Measurements from ENCODE around the gene DNM2. TPM values are rescaled to one million over a fixed set of nuclear protein-coding genes. Genes with fewer than 3 reads are reported as not detected.
"Not testable (repeated sequence)": the region's sequence is repeated elsewhere in the genome, so short reads cannot be mapped to it uniquely, and the experiment has no call there.

DNM2 gene
- total RNA-seq: 116 and 131 TPM in 2 replicates

DNA sequence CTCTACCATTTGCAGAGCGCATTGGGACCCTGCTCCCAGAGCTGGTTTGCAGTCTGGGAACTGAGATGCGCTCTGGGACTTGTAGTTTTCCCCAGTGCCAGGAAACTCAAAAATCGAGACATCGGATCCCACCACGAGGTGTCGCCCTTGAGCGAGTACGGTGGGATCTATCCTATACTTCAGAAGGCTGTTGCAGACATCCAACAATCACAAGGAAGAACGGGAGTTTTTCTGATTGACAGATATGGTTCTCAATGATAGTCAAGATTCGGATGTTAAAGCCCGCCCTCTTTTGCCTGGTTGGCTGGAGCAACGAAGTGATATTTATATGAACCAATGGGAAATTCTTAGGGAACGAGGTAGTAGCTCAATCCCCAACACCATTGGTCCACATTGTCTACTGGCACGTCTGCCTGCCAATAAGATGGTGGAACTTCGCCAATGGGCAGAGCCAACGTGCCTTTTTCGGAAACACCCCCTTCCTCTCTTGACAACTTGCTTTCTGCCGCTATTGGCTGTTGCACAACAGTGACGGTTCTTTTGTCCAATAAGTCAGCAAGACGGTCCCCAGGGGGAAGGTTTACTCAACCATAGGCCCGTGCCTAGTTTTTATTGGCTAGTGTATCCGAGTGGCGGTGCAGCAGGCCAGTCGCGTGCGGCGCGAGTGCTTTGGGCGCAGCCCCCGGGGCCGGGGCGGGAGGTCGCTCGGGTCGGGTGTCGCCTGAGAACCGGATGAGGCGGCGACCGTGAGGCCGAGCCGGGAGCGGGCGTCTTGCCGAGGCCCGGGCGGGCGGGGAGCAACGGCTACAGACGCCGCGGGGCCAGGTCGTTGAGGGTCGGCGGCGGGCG is at the start of gene DNM2:
TSS of gene DNM2 (plus strand) at position 724 of the 849 bp plus-strand sequence. CDS start 164 bp downstream, outside the sequence.
- peak; percentile 100 for DNase-seq (ENCODE audit: low read depth, low spot score)

DNA sequence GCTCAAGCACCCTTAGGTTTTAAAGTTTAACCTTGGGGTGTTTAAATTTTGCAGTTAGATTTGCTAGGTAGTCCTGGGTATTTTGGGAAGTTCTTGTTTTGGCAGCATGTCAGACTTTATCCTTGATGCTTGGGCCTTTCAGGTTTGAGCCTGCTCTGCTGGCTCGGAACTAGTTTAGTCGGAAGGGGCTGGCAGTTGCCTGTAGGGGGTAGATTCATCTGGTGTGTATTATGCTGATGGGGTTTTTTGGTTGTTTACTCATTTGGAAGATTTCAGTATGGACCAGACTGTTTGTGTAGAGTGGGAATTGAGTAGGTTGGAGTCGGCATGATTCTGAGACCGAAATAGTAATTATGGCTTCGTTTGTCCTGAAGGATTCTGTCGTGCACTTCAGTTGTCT is 48.6 kb upstream of the DNM2 start:
- no peak for DNase-seq (ENCODE audit: low read depth, low spot score)

DNA sequence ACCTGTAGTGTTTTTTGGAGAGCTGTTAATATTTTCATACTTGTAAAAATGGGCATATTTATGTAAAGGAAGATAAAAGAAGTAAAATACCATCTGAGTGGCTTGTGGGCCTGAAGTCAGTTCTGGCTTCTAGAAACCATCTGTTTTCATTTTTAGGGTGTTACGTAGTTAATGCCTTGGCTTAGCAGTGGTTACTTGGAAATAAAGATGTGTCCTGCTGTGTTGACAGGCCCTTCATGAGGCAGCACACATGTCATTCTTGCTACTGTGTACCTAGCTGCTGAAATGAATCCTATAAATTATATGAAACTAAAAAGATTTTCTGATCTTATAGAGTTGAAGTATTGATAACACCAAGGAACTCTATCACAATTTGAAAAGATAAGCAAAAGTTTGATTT is 47.7 kb upstream of the DNM2 start:
- DNase-seq (ENCODE audit: low read depth, low spot score): no peak

DNA sequence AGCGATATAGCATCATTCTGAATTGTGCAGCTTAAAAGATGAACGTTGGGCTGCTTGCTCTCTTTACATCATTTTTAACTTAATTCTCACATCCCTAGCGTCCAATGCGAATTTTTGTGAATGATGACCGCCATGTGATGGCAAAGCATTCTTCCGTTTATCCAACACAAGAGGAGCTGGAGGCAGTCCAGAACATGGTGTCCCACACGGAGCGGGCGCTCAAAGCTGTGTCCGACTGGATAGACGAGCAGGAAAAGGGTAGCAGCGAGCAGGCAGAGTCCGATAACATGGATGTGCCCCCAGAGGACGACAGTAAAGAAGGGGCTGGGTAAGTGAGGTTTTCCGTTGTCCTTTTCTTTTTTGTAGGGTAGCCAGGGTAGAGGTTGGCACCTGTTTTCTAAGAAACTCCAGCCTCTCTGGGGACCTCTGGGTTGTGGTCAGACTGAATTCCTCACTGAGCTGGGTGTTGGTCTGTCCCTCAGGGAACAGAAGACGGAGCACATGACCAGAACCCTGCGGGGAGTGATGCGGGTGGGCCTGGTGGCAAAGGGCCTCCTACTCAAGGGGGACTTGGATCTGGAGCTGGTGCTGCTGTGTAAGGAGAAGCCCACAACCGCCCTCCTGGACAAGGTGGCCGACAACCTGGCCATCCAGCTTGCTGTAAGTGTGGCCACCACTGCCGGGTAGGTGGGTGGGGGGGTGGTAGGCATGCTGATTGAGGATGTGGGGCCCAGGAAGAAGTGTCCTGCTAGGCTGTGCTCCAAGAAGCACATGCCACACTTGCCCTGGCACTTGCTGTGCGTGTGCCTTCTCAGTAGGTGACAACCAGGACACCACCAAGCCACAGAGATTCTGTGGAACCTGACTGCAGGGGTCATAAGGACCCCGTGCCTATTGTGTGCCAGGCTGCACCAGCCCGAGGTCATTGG is 46.7 kb upstream of the DNM2 start:
- no peak for DNase-seq (ENCODE audit: low read depth, low spot score)

DNA sequence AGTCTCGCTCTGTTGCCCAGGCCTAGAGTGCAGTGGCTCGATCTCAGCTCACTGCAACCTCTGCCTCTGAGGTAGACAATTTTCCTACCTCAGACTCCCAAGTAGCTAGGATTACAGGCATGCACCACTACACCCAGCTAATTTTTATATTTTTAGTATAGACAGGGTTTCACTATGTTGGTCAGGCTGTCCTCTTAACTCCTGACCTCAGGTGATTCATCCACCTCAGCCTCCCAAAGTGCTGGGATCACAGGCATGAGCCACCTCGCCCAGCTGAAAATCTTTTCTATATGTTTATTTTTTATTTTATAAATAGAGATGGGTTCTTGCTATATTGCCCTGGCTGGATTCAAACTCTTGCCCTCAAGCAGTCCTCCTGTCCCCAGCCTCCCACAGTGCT is 46.0 kb upstream of the DNM2 start:
- not testable (repeated sequence) for DNase-seq (ENCODE audit: low read depth, low spot score)

DNA sequence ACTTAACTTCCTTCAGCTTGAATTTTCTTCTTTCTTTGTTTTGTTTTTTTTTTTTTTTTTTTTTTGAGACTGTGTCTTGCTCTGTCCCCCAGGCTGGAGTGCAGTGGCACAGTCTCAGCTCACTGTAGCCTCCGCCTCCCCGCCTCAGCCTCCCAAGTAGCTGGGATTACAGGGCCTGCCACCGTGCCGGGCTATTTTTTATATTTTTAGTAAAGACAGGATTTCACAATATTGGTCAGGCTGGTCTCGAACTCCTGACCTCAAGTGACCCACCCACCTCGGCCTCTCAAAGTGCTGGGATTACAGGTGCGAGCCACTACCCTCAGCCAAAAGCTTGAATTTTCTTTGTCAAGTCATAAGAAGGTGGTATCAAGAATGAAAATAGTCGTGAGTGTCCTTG is 42.7 kb upstream of the DNM2 start:
- not testable (repeated sequence) for DNase-seq (ENCODE audit: low read depth, low spot score)

DNA sequence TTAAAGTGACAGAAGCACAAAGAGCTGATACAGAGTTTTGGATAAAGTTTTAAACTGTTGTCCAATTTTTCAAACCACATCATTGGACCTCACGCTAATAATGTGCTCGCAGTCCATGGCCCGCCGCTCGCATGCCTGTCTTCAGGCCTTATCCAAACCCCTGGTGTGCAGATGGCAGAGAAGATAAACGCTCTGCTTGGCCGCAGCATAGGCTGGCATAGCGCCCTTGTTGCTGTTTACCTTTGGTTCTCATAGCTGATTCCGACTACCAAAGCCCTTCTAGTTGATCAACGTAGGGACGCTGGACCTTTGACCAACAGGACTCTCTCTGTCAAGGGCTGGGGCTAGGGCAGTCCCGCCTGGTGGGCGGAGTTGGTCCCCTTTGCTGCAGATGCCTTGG is 40.1 kb upstream of the DNM2 start:
- no peak for DNase-seq (ENCODE audit: low read depth, low spot score)

DNA sequence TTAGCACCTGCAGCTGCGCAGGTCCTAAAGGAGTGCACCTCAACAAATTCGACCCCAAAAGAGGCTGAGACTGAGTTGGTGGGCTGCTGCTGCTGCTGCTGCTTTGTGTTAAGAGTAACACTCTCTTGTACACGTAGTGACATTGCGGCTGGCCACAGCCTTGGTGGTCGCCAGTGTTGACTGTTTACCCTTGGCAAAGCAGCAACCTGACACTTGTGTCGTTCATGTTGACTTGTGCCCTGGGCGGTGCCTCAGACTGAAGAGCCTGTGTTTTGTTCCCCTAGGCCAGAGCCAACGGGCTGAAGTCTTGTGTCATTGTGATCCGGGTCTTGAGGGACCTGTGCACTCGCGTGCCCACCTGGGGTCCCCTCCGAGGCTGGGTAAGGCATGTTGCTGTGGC is 39.1 kb upstream of the DNM2 start:
- no peak for DNase-seq (ENCODE audit: low read depth, low spot score)

DNA sequence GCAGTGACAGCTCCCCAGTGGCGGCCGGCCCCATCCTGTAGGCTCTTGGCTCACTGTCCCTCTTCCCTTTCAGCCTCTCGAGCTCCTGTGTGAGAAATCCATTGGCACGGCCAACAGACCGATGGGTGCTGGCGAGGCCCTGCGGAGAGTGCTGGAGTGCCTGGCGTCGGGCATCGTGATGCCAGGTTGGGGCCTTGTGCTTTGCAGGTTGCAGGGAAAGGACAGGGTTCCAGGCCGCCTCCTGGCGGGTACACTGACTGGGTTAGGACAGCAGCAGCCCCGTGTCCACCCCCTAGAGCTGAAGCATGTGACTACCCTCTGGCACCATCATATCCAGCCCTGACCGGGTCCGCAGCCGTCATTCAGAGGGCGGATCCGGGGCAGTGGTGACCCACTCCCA is 38.1 kb upstream of the DNM2 start:
- no peak for DNase-seq (ENCODE audit: low read depth, low spot score)

DNA sequence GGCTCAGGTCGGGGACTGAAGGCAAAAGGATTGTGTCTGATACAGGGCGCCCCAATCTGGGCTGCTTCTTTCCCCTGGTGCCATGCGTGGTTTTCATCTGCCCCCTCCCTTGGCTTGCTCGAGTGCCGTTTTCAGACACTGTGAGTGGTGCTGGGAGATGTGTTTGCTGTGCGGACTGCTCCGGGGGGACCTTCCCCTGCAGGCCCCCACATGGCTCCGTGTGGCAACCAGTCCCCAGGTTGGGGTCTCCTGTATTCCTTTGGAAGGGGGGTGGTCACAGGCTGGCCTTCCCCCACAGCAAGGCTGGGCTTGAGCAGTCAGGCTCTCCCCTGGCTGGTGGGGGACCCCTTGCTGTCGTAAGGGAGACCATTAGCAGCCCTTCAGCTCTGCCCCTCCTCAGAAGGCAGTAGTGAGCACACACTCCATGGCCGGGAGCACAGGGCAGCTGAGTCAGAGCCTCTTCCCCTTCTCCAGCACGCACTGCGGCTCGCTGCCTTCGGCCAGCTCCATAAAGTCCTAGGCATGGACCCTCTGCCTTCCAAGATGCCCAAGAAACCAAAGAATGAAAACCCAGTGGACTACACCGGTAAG is 37.2 kb upstream of the DNM2 start:
- DNase-seq (ENCODE audit: low read depth, low spot score): no peak

DNA sequence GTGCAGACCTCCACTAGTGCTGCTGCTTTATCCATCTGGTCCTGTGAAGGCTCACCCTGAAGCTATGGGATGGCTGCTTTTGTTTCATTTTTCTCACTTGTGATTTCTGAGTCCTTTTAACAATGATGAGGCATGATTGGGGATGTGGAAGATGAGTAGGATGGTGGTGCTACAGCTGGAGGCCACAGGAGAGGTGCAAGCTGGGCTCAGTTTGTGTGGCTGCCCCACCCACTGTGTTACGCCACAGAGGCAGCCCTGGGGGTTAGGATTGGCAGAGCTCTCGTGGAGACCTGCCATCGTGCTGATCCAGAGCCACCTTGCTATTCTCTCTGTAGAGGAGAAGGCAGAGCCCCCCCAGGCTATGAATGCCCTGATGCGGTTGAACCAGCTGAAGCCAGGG is 36.2 kb upstream of the DNM2 start:
- DNase-seq (ENCODE audit: low read depth, low spot score): no peak

DNA sequence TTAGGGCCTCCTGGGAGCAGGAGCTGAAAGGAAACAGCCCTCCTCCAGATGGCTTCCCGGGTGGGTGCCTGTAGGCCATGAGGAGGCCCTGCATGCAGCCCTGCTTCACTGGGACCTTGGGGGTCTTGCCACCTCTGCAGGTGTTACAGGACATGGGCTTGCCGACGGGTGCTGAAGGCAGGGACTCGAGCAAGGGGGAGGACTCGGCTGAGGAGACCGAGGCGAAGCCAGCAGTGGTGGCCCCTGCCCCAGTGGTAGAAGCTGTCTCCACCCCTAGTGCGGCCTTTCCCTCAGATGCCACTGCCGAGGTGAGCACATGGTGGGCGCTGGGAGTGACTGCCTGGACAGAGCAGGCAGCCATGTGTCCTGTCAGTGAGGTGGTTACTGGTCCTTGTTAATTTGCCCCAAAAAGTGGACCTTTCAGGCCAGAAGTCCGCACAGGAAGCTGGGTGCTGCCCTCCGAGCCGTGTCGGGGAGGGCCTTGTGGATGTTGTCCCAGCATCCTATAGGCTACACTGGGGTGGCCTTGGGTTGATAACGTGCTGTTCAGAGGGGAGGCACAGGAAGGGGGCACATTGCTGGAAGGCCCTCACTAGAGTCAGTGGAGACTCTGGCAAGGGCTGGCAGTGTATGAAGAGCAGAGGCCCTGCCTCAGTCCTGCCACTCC is 35.3 kb upstream of the DNM2 start:
- no peak for DNase-seq (ENCODE audit: low read depth, low spot score)

DNA sequence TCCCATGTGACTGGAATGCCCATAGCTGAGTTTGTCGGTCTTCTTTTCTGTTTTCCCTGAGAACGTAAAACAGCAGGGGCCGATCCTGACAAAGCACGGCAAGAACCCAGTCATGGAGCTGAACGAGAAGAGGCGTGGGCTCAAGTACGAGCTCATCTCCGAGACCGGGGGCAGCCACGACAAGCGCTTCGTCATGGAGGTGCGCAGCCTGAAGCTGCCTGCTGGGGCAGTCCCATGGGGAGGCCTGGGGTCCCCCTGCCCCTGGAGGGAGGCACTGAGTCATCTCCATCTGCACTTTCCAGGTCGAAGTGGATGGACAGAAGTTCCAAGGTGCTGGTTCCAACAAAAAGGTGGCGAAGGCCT is 34.8 kb upstream of the DNM2 start:
- DNase-seq (ENCODE audit: low read depth, low spot score): no peak

DNA sequence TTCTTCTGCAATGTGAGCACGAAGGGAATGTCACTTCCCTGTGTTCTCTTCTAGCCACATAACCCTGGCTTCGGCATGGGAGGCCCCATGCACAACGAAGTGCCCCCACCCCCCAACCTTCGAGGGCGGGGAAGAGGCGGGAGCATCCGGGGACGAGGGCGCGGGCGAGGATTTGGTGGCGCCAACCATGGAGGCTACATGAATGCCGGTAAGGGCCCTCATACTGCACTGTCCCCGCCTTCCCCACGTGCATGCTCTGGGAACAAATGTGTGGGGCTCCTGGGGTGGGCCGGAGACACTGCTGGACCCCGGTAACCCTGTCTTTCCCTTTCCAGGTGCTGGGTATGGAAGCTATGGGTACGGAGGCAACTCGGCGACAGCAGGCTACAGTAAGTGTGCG is 34.3 kb upstream of the DNM2 start:
- no peak for DNase-seq (ENCODE audit: low read depth, low spot score)

DNA sequence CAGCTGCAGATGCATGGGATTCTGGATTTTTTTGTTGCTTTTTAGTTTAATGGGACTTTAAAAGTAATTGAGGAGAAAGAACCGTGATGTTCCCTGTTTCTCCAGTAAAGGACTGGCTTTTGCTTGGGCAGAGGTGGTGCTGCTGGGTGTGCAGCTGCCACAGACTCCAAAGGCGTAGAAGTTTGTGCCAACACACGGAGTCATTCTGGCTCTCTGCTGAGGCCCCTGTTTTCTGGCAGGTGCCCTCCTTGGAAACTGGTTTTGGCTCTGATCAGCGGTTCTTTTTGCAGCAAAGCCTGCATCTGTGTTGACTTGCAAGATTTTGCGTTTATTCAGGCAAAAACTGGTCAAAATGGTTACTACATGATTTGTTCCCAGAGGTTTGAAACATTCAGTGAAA is 32.7 kb upstream of the DNM2 start:
- no peak for DNase-seq (ENCODE audit: low read depth, low spot score)

DNA sequence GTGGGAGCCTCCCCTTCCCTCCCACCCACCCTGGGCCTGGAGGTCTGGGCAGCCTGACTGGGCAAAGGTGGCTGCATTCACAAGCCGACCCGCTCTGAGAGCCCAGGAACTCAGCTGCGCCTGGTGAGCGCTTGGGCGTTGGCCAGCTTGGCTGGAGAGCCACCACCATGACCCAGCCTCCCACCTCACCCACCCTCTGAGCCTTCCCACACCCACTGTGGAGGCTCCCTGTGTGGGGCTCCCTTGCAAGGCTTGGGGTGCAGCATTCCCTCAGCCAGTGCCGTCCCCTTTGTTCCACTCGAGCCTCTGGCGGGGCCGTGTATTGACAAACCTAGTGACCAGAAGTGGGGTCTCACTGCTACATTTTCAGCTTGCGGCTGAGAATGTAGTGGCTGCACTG is 31.7 kb upstream of the DNM2 start:
- no peak for DNase-seq (ENCODE audit: low read depth, low spot score)

DNA sequence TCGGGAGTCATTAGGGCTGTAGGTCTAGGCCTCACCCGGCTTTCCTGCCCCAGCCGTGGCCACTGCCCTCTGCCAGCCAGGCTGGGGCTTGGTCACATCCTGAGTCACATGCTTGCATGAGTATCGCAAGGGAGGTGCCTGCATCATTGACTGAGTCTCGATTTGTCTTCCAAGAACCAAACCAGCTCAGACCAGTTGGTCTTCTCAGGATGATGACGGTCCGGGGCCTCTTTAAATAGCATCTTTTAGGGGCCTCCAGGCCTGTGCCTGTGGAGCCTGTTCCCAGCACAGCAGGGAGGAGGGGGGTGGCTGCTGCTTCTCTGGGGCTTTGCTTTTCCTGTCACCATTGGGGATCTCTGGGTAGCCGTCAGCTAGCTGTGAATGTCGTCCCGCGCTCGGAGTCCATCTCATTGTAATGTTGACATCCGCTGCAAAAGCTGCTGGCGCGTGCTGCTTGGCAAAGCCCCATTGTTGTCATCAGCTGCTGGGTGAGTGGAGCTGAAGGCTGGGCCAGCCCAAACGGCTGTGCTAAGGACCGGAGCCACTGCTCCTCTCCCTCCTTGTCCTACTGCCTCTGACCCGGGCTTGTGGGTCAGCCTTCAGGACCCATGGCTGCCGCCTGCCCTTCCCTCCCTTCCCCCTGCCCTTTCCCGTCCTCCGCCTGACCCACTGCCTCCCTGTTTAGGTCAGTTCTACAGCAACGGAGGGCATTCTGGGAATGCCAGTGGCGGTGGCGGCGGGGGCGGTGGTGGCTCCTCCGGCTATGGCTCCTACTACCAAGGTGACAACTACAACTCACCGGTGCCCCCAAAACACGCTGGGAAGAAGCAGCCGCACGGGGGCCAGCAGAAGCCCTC is 31.0 kb upstream of the DNM2 start:
- DNase-seq (ENCODE audit: low read depth, low spot score): no peak

DNA sequence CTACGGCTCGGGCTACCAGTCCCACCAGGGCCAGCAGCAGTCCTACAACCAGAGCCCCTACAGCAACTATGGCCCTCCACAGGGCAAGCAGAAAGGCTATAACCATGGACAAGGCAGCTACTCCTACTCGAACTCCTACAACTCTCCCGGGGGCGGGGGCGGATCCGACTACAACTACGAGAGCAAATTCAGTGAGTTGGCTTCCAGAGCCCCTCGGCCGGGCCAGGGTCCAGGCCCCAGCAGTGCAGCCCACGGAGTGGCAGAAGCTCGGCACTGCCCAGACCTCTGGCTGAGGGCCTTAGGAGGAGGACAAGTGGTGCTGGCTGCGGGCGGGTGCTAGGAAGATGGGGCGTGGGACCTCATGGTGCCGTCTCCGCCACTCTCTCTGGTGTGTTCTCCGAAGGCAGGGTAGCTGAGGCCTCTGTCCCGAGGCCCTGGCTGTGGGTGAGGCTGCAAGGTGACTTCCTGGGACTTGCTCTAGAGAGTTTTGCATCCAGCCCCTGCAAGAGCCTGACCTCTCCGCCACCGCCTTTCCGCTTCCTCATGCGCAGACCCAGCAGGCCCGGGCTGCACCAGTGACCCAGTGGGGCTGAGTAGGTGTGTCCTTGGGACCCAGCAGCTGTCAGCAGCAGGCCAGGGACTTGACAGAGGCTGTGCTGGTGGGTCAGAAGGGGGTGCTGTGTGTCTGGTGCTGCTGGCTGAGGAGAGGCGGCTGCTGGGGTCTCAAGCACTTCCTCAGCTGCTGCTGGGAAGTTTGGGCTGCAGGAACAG is 30.2 kb upstream of the DNM2 start:
- no peak for DNase-seq (ENCODE audit: low read depth, low spot score)

DNA sequence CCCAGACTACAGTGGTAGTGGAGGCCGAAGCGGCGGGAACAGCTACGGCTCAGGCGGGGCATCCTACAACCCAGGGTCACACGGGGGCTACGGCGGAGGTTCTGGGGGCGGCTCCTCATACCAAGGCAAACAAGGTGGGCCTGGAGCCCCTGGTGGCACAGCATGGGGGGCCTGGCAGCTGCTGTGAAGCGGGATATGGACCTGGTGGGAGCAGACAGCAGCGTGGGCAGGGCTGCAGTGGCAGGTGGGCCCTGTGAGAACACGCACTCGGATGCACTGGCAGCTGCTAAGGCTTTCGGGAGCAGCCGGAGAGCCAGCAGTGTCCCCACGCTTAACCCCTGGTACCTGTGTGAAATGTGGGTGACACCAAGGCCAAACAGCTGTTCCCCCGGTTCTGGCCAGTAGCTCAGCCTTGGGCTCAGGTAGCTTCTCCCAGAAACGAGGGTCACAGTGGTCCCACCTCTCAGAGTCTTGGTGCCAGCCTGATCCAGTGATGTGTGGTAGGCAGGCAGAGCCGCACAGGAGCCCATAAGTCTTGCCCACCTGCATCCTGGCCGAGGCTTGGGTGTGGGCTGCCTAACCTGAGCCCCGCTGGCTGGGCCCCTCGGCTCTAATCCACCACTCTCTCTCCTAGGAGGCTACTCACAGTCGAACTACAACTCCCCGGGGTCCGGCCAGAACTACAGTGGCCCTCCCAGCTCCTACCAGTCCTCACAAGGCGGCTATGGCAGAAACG is 29.2 kb upstream of the DNM2 start:
- DNase-seq (ENCODE audit: low read depth, low spot score): no peak

All from pulmonary artery endothelial cell (primary cell).